C4-2B (cell line): ENCODE results near the gene VEPH1.
A peak's percentile ranks its signal among the peaks of the same experiment; 100 is the strongest.

Source experiments
- H3K27ac ChIP-seq: fragments of 450-650 bp; 2 replicates; pipeline ENCODE4 v1.5.1; 2017
- ZFX ChIP-seq: fragments of 450-650 bp; IDR thresholded peaks from 2 replicates; pipeline ENCODE4 v1.6.1; 2017
- TF ChIP-seq, protein P1 (sequence below): fragments of 450-650 bp; conservative IDR thresholded peaks from 2 replicates; pipeline ENCODE4 v1.5.1; 2017; ENCODE audit warnings: mild to moderate bottlenecking

VEPH1 gene

DNA sequence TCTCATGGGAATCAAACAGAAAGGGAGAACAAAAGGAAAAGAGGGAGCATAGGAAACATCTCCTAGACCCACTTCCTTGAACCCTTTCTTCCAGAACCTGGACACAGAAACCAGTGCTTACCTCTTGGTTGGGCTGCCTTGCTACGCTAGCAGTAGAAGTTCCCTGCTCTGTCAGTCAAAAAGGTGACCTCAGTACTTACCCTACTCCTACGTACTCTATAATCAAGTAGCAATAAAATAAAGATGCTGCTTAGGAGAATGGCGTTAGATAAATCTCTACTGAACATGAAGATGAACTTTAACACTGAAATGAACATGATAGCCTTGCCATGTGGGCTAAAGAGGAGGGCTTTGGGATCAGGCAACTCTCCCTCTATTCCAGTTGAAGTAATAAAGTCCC lies 7.4 kb downstream of the VEPH1 start:
- TF ChIP-seq, protein P1, sequence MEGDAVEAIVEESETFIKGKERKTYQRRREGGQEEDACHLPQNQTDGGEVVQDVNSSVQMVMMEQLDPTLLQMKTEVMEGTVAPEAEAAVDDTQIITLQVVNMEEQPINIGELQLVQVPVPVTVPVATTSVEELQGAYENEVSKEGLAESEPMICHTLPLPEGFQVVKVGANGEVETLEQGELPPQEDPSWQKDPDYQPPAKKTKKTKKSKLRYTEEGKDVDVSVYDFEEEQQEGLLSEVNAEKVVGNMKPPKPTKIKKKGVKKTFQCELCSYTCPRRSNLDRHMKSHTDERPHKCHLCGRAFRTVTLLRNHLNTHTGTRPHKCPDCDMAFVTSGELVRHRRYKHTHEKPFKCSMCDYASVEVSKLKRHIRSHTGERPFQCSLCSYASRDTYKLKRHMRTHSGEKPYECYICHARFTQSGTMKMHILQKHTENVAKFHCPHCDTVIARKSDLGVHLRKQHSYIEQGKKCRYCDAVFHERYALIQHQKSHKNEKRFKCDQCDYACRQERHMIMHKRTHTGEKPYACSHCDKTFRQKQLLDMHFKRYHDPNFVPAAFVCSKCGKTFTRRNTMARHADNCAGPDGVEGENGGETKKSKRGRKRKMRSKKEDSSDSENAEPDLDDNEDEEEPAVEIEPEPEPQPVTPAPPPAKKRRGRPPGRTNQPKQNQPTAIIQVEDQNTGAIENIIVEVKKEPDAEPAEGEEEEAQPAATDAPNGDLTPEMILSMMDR, result no peak
- TF ChIP-seq ZFX, result no peak
- H3K27ac ChIP-seq, result no peak overlapping the region

DNA sequence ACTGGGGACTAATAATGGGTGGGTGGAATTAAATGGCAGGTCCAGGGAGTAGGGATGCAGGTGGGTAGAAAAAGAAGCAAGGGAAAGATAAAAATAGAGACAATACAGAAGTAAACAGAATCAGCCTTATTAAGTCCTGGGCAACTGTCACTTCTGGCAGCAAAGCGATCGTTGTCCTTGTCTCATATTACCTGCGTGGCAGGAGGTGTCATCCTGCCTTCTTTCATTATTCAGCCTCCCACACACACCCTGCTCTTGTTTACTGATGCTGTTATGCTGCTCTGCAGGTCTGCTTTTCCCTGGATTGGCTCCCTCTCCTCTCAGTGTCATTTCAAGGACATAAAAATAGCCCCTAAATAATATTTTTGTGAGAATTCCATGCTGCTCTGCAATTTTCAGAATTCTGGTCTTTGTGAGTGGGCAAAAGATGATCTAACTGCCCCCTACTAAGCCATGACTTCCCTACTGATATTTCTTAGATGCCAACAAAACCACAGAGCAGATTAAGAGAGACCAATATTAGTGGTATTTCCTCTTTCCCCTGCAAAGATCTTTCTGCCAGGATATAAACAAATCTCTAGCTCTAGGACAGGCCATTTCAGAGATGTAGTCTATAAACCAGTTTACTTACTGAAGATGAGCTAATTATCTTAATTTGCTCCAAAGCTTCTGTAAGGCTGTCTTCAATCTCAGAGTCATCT lies 8.5 kb downstream of the VEPH1 start:
- TF ChIP-seq, protein P1, result no peak
- TF ChIP-seq ZFX, result no peak
- H3K27ac ChIP-seq, result peak overlapping the region; percentile 25; the same call in 1 of the 2 replicates

DNA sequence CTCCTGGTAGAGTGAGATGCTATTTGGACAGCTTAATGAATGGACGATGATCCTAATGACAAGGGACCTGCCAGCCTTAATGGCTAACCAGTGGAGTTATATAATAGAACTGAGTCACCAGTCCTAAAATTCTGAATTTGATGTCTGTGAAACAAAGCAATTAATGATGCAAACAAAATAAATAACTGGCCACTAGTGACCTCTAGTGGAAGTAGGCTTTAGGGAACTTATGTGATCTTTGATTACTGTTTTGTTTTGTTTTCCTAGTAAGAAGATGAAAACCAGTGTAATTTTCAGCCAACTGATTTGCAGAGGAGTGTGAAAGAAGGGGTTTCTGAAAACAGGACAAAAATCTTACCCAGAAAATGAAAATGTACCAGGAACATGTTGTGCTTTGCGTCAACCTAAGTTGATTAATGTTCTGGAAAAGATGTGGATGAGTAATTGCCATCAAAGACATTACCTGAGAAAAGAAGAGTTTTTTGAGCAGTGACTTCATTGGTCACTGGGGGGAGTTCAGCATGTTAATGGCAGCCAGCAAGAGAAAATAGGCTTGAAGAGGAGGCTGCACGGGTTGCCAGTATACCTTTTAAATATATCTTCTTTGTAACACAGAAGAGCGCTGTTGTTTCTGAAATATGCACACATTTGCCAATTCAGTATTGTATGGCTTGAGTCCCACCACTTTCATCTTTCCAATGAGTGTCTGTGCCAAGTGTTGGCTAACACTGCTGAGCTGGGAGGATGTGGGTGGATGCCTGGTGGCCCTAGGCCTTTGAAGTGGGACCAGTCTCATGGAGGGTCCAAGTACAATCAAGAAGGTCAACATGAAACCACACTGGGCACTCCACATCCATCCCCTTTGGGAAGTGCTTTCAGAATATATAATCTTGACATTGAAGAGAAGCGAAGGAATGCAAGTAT lies 9.3 kb downstream of the VEPH1 start:
- TF ChIP-seq, protein P1, result peak; percentile 88
- TF ChIP-seq ZFX, result no peak

DNA sequence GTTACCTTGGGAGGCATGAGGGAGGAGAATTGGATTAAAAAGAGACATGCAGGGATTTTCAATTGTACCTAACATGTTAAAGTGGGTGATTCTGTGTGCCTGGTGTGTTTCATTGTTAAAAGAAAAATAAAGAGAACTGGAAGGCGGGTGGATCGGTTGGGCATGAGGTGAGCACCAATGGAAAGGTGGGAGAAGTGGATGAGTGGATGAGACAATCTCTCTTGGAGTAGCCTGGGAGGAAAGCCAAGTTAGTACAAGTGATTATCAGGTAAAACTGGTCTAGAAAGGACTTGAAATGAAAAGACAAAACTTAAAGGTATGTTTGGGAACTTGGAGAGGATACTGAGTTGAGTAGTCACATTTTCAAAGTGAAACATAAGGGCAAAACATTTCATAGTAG lies 12.1 kb downstream of the VEPH1 start:
- H3K27ac ChIP-seq, result peak overlapping the region; percentile 50; the same call in 1 of the 2 replicates
- TF ChIP-seq ZFX, result no peak
- TF ChIP-seq, protein P1, result no peak

More for the DNA sequence above, 9.3 kb downstream of the VEPH1 start:
- H3K27ac ChIP-seq, result peak overlapping the region; percentile 25; the same call in 1 of the 2 replicates

DNA sequence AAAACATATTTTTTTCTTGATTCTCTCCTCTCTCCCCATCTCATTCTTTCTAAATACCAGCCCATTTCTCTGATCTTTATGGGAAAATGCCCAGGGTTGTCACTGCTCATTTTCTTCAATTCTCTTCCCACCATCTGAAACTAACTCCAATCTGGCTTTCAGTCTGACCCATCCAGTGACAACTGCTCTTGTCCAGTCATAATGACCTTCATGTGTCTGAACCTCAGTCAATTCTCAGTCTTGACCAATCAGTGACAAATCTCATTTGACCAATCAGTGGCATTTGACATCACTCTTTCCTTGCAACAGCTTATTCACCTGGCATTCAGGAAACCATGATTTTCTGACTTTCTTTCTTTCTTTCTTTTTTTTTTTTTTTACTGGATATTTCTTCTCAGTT lies 15.1 kb downstream of the VEPH1 start:
- no peak for TF ChIP-seq ZFX
- TF ChIP-seq, protein P1, result no peak
- H3K27ac ChIP-seq, result no peak overlapping the region

DNA sequence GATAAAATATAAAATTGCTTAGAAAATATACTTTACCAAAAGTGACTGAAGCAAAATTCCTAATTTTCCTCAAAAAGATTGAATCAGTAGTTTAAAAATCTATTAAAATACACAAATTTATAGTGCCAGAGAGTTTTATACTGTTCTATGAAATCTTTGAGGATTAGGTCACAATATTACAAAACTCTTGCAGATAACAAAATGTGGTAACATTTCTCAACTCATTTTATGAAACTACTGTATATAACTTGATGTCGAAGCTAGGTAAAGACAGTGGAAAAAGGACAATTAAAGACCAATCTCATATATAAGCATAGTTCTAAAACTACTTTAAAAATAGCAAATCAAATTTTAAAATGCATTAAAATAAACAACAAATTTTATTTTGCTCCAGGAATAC lies 15.9 kb downstream of the VEPH1 start:
- no peak overlapping the region for H3K27ac ChIP-seq
- no peak for TF ChIP-seq ZFX
- TF ChIP-seq, protein P1, result no peak
